Endothelial cell (in vitro differentiated cells): ENCODE measurements around the gene DSTYK. TPM values are rescaled to one million over a fixed set of nuclear protein-coding genes. Genes with fewer than 3 reads are reported as not detected.

ENCODE experiments used
- DNase-seq: peaks from one replicate; pipeline ENCODE4 v3.0.0; 2021; ENCODE audit warnings: low spot score
- H3K27ac Mint-ChIP-seq: one replicate; pipeline ENCODE4 v1.8.0; 2021; ENCODE audit warnings: mixed read lengths, inconsistent platforms; ENCODE audit not compliant: unreplicated experiment
- H3K27me3 Mint-ChIP-seq: one replicate; pipeline ENCODE4 v1.8.0; 2021; ENCODE audit warnings: mild to moderate bottlenecking, moderate library complexity, mixed read lengths, inconsistent platforms; ENCODE audit not compliant: unreplicated experiment
- H3K36me3 Mint-ChIP-seq: one replicate; pipeline ENCODE4 v1.8.0; 2021; ENCODE audit warnings: mild to moderate bottlenecking, low read depth, mixed read lengths, inconsistent platforms; ENCODE audit not compliant: unreplicated experiment
- H3K4me1 Mint-ChIP-seq: one replicate; pipeline ENCODE4 v1.8.0; 2021; ENCODE audit warnings: mild to moderate bottlenecking, mixed read lengths, inconsistent platforms; ENCODE audit not compliant: unreplicated experiment
- H3K4me3 Mint-ChIP-seq: one replicate; pipeline ENCODE4 v1.8.0; 2021; ENCODE audit warnings: mild to moderate bottlenecking, mixed read lengths, inconsistent platforms; ENCODE audit not compliant: unreplicated experiment
- H3K9me3 Mint-ChIP-seq: one replicate; pipeline ENCODE4 v1.8.0; 2021; ENCODE audit warnings: mixed read lengths, inconsistent platforms; ENCODE audit not compliant: unreplicated experiment
- CTCF ChIP-seq: fragments of 200-600 bp; sonication (generic); IDR thresholded peaks from one replicate; pipeline ENCODE4 v1.5.0; 2021; ENCODE audit warnings: antibody characterized with exemption; ENCODE audit not compliant: unreplicated experiment
- total RNA-seq: library from RNA; stranded (reverse); fragmentation: NEBNext Ultra II Directional; extraction: Animal tissue kit (Norgen Biotek cat#: 25700); gene quantifications from one replicate; pipeline ENCODE4 v1.2.1, GENCODE V29; 2021; ENCODE audit not compliant: unreplicated experiment

DSTYK gene
- total RNA-seq, 1 donor from 2014 or later = 12.2 TPM

GRCh38 chr1:205257735-205258134 is 46.2 kb upstream of the DSTYK start:
- H3K4me1 Mint-ChIP-seq = peaks cover 41% of the 10 kb centered on the region
- H3K27ac Mint-ChIP-seq = no peak overlapping the region
- no peak for TF ChIP-seq CTCF
- H3K27me3 Mint-ChIP-seq = peaks cover 9% of the 10 kb centered on the region
- DNase-seq = no peak
- H3K4me3 Mint-ChIP-seq = peak overlapping the region; percentile 35
- no peaks in the 10 kb centered on the region for H3K36me3 Mint-ChIP-seq
- no peaks in the 10 kb centered on the region for H3K9me3 Mint-ChIP-seq

GRCh38 chr1:205256951-205257625 is 45.6 kb upstream of the DSTYK start:
- no peak for TF ChIP-seq CTCF
- no peaks in the 10 kb centered on the region for H3K9me3 Mint-ChIP-seq
- H3K4me3 Mint-ChIP-seq = no peak overlapping the region
- no peak for DNase-seq
- H3K4me1 Mint-ChIP-seq = peaks cover 35% of the 10 kb centered on the region
- peaks cover 4% of the 10 kb centered on the region for H3K27me3 Mint-ChIP-seq
- H3K36me3 Mint-ChIP-seq = no peaks in the 10 kb centered on the region
- H3K27ac Mint-ChIP-seq = no peak overlapping the region

- peaks cover 29% of the 10 kb centered on the region for H3K4me1 Mint-ChIP-seq
- H3K27me3 Mint-ChIP-seq = peaks cover 7% of the 10 kb centered on the region
- peak; percentile 92 for DNase-seq
- peak overlapping the region; percentile 21 for H3K4me3 Mint-ChIP-seq
- no peaks in the 10 kb centered on the region for H3K9me3 Mint-ChIP-seq
- H3K27ac Mint-ChIP-seq = no peak overlapping the region
- TF ChIP-seq CTCF = peak; percentile 92
- H3K36me3 Mint-ChIP-seq = no peaks in the 10 kb centered on the region
Observed at GRCh38 chr1:205255941-205256780, 44.7 kb upstream of the DSTYK start.

- DNase-seq = no peak
- Mint-ChIP-seq H3K27ac (no peak overlapping the region), H3K4me1 (peaks cover 20% of the 10 kb centered on the region), H3K9me3 (no peaks in the 10 kb centered on the region), H3K27me3 (peaks cover 12% of the 10 kb centered on the region), H3K36me3 (no peaks in the 10 kb centered on the region), H3K4me3 (no peak overlapping the region)
- no peak for TF ChIP-seq CTCF
Observed at GRCh38 chr1:205251576-205251975, 40.1 kb upstream of the DSTYK start.

GRCh38 chr1:205250699-205251098 is 39.2 kb upstream of the DSTYK start:
- no peaks in the 10 kb centered on the region for H3K36me3 Mint-ChIP-seq
- peaks cover 12% of the 10 kb centered on the region for H3K27me3 Mint-ChIP-seq
- peaks cover 20% of the 10 kb centered on the region for H3K4me1 Mint-ChIP-seq
- no peak for DNase-seq
- H3K27ac Mint-ChIP-seq = no peak overlapping the region
- H3K9me3 Mint-ChIP-seq = no peaks in the 10 kb centered on the region
- TF ChIP-seq CTCF = no peak
- no peak overlapping the region for H3K4me3 Mint-ChIP-seq
